OCI-LY7 (cell line): ENCODE measurements around the gene BABAM1. TPM values are rescaled to one million over a fixed set of nuclear protein-coding genes. Genes with fewer than 3 reads are reported as not detected.
A peak's percentile ranks its signal among the peaks of the same experiment; 100 is the strongest.

Experiments
- BruUV-seq: library from RNA; stranded (reverse); fragments of 400-500 nt; replicated peaks from 2 replicates; lab custom pipeline; 2021; lab: Mats Ljungman, UMichigan
- CTCF ChIA-PET: fragments of 300-600 bp; sonication (Branson Sonifier 250); formaldehyde crosslinking; loops from one replicate; lab custom pipeline; 2022; ENCODE audit warnings: antibody characterized with exemption; ENCODE audit not compliant: unreplicated experiment; lab: Charles Lee
- POLR2A ChIA-PET: fragments of 300-600 bp; sonication (Branson Sonifier 250); formaldehyde crosslinking; loops from one replicate; lab custom pipeline; 2022; ENCODE audit warnings: antibody characterized with exemption; lab: Charles Lee
- DNase-seq: peaks from one replicate; pipeline ENCODE4 v3.0.0-alpha.2; 2015; ENCODE audit warnings: low spot score
- H2AFZ ChIP-seq: fragments of 200-600 bp; sonication (generic), shearing (Covaris generic); 2 replicates; pipeline ENCODE4 v1.6.1; 2014; ENCODE audit warnings: mild to moderate bottlenecking, antibody characterized with exemption, low read length, moderate library complexity
- H3K27ac ChIP-seq: fragments of 200-600 bp; sonication (generic); 2 replicates; pipeline ENCODE4 v1.5.1; 2014; ENCODE audit warnings: mixed run types, low read depth, mild to moderate bottlenecking, moderate library complexity, low read length, inconsistent platforms; ENCODE audit not compliant: poor library complexity, severe bottlenecking
- H3K36me3 ChIP-seq: fragments of 200-600 bp; sonication (generic); 2 replicates; pipeline ENCODE4 v1.6.1; 2014; ENCODE audit warnings: mild to moderate bottlenecking, antibody characterized with exemption, low read length, moderate library complexity, mixed read lengths; ENCODE audit not compliant: insufficient read depth
- H3K4me1 ChIP-seq: fragments of 200-600 bp; sonication (generic); 2 replicates; pipeline ENCODE4 v1.5.1; 2014; ENCODE audit warnings: mild to moderate bottlenecking, low read length; ENCODE audit not compliant: insufficient read depth, poor library complexity, severe bottlenecking
- H3K4me2 ChIP-seq: fragments of 200-600 bp; sonication (generic); 2 replicates; pipeline ENCODE4 v1.6.1; 2014; ENCODE audit warnings: mild to moderate bottlenecking, low read length
- H3K4me3 ChIP-seq: fragments of 200-600 bp; sonication (generic); 2 replicates; pipeline ENCODE4 v1.5.1; 2014; ENCODE audit warnings: mild to moderate bottlenecking, low read depth, low read length; ENCODE audit not compliant: poor library complexity, severe bottlenecking
- H3K79me2 ChIP-seq: fragments of 200-600 bp; sonication (generic); 2 replicates; pipeline ENCODE4 v1.6.1; 2016; ENCODE audit warnings: low read depth, mild to moderate bottlenecking, low read length, moderate library complexity, mixed read lengths; ENCODE audit not compliant: insufficient read depth
- H3K9me2 ChIP-seq: fragments of 200-600 bp; sonication (generic); 2 replicates; pipeline ENCODE4 v1.6.1; 2016; ENCODE audit warnings: mild to moderate bottlenecking, low read length, mixed read lengths; ENCODE audit not compliant: insufficient read depth
- H3K9me3 ChIP-seq: fragments of 200-600 bp; sonication (generic); 2 replicates; pipeline ENCODE4 v1.6.1; 2014; ENCODE audit warnings: mild to moderate bottlenecking, mixed run types, low read length, mixed read lengths
- H4K20me1 ChIP-seq: fragments of 200-600 bp; sonication (generic); 2 replicates; pipeline ENCODE4 v1.6.1; 2014; ENCODE audit warnings: mild to moderate bottlenecking, antibody characterized with exemption, low read length, moderate library complexity, mixed read lengths; ENCODE audit not compliant: insufficient read depth
- CTCF ChIP-seq: fragments of 200-600 bp; sonication (generic); conservative IDR thresholded peaks from 2 replicates; pipeline ENCODE4 v1.5.1; 2014; ENCODE audit warnings: mild to moderate bottlenecking, antibody characterized with exemption, low read length, moderate library complexity, mixed read lengths
- EZH2phosphoT487 ChIP-seq: fragments of 200-600 bp; sonication (generic); IDR thresholded peaks from 2 replicates; pipeline ENCODE4 v1.6.1; 2018; ENCODE audit warnings: low read depth, borderline replicate concordance, mild to moderate bottlenecking, mixed run types, antibody characterized with exemption, low read length, moderate library complexity, mixed read lengths
- intact Hi-C: fragments of 100-400 bp; cut with micrococcal nuclease; formaldehyde crosslinking; loops from one replicate; pipeline ENCODE4 v1.10.0; 2022; ENCODE audit not compliant: unreplicated experiment
- total RNA-seq, 2 experiments: library from RNA; depleted of rRNA in 1 of 2; stranded (reverse); fragments of >200 nt in 1 of 2; shearing (Covaris generic) in 1 of 2; gene quantifications; 2 replicates each; pipeline ENCODE4 v1.2.3, GENCODE V29; 2014 to 2022

BABAM1 gene
- total RNA-seq, 2 experiments from 2014 or later: 79.0 to 118 TPM

GRCh38 chr19:17282488-17283125, 15.4 kb downstream of the BABAM1 start:
- no peaks in the 10 kb centered on the region for H4K20me1 ChIP-seq
- H3K4me1 ChIP-seq: peaks cover 22% of the 10 kb centered on the region
- intact Hi-C loops: loop anchor here (1.0 to 5.0 kb wide), 4 partner anchors 21 to 215 kb away; partner anchors contain the start of genes HAUS8 and MYO9B
- peaks cover 13% of the 10 kb centered on the region; the same call in 1 of the 2 replicates for H3K79me2 ChIP-seq
- no peak for TF ChIP-seq EZH2phosphoT487
- peak; percentile 90 for TF ChIP-seq CTCF
- POLR2A ChIA-PET: interaction anchor here (0.6 to 3.5 kb wide), 2 partner anchors 16 to 706 kb away, joined by 3 to 28 read pairs; partner anchors contain the start of gene BABAM1
- H3K36me3 ChIP-seq: peaks cover 61% of the 10 kb centered on the region
- H2AFZ ChIP-seq: peak overlapping the region; percentile 76; the same call in 1 of the 2 replicates
- H3K4me3 ChIP-seq: peak overlapping the region; percentile 83
- peak overlapping the region; percentile 69 for H3K27ac ChIP-seq
- CTCF ChIA-PET: interaction anchor here (0.6 to 0.9 kb wide), 3 partner anchors 16 to 44 kb away, joined by 3 read pairs; no protein-coding TSS in a partner anchor
- H3K9me2 ChIP-seq: no peaks in the 10 kb centered on the region
- DNase-seq: peak; percentile 92
- H3K4me2 ChIP-seq: peak overlapping the region; percentile 92
- no peaks in the 10 kb centered on the region for H3K9me3 ChIP-seq
- no TSS peak for BruUV-seq

GRCh38 chr19:17283504-17283996, 16.3 kb downstream of the BABAM1 start:
- peaks cover 13% of the 10 kb centered on the region; the same call in 1 of the 2 replicates for H3K79me2 ChIP-seq
- H3K4me2 ChIP-seq: no peak overlapping the region
- intact Hi-C loops: loop anchor here (2.0 to 5.0 kb wide), 2 partner anchors 146 to 209 kb away; partner anchors contain the start of genes HAUS8 and MYO9B
- H3K9me3 ChIP-seq: no peaks in the 10 kb centered on the region
- TF ChIP-seq EZH2phosphoT487: no peak
- no peak for TF ChIP-seq CTCF
- H3K36me3 ChIP-seq: peaks cover 57% of the 10 kb centered on the region
- H3K27ac ChIP-seq: no peak overlapping the region
- BruUV-seq: no TSS peak
- no peak overlapping the region for H3K4me3 ChIP-seq
- ChIA-PET POLR2A (interaction anchor here (1.1 to 1.2 kb wide), 2 partner anchors 12 to 17 kb away, joined by 3 to 4 read pairs; partner anchors contain the start of gene BABAM1), CTCF (no interaction called here)
- H4K20me1 ChIP-seq: no peaks in the 10 kb centered on the region
- DNase-seq: no peak
- no peak overlapping the region for H2AFZ ChIP-seq
- H3K4me1 ChIP-seq: peaks cover 22% of the 10 kb centered on the region
- H3K9me2 ChIP-seq: no peaks in the 10 kb centered on the region
